ENCODE measurements around the gene SPC24.
"Not testable (repeated sequence)": the region's sequence is repeated elsewhere in the genome, so short reads cannot be mapped to it uniquely, and the experiment has no call there.

The SPC24 gene

DNA sequence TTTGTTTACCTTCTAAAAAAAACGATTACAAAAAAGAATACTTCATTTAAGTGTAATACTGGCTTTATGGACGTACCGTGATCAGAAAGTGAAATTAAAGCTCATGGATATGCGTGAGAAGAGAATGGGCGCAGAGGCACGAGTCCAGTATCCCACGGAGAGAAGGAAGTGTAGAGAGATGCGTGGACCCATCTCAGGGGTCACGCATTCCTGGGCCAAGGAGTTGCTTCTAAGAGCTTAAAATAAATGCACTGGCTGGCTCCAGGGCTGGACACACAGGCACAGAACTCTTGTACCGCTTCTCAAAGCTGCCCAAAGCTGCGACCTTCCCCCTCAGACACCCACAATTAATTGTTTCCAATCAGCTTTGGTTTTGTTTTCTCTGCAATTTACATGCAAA lies 8.7 kb upstream of the SPC24 start:
- no peak for DNase-seq

DNA sequence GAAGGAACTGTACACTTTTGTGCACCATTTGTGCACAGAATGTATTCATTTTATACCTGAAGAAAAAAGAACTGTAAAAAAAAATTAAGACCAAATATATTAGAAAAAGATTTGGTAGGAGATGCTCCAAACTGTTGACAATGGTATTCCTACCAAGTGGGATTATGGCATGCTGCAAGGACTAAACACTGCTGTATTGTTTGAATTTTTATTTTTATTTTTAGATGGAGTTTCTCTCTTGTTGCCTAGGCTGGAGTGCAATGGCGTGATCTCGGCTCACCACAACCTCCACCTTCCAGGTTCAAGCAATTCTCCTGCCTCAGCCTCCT lies 4.8 kb upstream of the SPC24 start:
- DNase-seq: not testable (repeated sequence)

DNA sequence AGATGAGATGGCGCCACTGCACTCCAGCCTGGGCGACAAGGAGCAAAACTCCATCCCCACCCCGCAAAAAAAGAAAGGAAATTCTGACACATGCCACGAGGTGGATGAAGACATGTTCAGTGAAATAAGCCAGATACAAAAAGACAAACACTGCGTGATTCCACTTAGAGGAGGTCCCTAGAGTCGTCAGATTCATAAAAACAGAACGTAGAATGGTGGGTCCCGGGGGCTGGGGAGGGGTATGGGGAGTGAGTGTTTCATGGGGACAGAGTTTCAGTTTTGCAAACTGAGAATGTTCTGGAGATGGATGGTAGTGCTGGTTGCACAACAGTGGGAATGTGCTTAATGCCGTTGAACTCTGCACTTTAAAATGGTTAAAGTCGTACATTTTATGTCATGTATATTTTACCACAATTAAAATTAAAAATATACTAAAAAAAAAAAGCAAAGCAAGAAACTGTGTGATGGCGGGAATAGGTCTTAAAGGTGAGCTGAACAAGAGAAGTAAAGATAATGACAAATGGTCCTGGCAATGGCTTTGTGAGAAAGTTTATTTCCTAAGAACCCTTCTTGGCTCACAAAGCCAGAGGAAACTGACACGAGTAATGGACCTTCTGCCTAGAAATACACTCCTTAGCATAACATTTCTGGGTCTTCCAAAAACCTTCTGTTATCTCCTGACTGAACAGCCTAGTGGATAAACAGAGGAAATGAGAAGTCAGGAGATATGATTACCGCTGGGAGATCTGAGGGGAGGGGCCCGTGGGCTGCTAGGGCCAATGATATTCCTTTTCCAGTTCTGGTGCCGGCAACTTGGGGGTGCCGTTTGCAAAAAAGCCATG lies 4.2 kb upstream of the SPC24 start:
- DNase-seq: no peak

DNA sequence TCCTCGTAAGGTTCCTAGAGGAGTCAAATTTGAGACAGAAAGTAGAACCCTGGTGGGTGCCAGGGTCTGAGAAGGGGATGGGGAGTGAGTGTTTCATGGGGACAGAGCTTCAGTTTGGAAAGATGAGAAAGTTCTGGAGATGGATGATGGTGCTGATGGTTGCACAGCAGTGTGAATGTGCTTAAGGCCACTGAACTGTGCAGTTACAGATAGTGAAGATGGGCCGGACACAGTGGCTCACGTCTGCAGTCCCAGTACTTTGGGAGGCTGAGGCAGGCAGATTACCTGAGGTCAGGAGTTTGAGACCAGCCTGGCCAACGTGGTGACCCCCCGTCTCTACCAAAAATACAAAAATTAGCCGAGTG lies 917 bp downstream of the SPC24 start:
- no peak for DNase-seq

DNA sequence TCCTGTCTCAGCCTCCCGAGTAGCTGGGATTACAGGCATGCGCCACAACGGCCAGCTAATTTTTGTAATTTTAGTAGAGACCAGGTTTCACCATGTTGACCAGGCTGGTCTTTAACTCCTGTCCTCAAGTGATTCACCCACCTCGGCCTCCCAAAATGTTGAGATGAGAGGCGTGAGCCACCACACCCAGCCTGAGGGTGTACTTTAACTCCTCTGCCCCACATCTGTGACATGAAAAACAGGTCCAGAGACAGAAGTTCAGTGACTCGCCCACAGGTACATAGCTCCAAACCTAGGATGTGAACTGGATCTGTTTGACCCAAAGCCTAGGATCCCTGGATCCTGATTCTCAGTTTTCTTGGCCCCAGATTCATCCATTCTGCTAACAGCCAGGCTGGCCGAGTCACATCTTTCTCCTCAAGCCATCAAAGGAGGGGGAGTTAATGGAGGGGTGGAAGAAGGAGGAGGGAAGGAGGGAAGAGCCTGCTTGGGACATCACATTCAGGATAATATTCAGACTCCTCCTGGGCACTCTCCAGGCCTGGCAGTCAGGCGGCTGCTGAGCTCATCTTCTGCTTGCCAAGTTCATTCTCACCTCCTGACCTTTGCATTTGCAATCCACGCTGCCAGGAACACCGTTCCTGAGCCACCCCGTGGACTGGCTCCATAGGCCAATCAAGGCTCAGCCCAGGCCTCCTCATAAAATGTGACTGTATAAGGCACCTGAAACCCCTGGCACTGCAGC lies 3.1 kb downstream of the SPC24 start:
- no peak for DNase-seq

DNA sequence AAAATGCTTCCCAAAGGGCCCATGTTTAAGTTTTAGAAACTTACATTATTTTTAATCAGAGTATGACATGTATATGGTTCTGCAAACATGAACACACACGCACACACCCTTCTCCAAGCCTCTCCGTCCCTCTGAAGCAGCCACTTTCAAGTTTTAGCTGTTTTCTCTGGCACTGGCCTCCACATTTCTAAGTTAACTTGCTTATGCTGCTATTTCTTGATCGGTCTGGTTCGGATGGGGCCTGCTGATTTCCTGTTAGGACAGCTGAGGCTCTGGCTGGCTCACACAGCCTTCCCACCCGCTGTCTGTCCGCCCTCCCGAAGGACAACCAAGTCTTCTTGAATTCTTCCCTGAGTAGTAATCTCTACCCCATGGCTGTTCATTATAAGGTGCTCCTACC lies 4.4 kb downstream of the SPC24 start:
- DNase-seq: no peak

DNA sequence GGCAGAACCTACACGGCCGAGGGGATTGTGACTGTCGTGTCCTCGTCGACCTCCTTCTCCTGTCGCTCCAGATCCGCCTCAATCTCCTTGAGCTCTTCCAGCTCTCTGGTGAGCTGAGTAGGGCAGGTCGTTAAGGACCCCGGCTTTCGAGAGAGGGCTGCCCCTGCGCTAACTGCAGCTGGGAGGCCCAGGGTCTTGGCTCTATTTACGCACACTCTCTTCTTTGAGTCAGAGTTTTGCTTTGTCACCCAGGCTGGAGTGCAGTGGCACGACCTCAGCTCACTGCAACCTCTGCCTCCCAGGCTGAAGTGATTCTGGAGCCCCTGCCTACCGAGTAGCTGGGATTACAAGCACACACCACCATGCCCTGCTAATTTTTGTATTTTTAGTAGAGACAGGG lies 7.6 kb downstream of the SPC24 start:
- DNase-seq: no peak

DNA sequence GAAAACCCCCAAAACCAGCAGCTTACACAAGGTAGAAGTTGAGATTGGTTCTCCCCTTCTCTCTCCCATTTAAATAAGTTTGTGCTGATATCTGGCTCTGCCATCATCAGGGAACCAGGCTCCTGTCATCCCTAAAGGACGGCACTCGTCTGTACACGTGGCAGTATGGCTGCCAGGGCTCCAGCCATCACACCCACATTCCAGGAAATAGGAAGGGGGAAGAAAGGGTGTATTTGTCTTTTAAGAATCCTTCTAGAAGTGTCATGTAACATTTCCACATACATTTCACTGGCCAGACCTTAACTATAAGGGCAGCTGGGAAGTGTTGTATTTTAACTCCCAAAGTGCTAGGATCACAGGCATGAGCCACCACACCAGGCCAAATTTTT lies 10.1 kb downstream of the SPC24 start:
- DNase-seq: no peak

DNA sequence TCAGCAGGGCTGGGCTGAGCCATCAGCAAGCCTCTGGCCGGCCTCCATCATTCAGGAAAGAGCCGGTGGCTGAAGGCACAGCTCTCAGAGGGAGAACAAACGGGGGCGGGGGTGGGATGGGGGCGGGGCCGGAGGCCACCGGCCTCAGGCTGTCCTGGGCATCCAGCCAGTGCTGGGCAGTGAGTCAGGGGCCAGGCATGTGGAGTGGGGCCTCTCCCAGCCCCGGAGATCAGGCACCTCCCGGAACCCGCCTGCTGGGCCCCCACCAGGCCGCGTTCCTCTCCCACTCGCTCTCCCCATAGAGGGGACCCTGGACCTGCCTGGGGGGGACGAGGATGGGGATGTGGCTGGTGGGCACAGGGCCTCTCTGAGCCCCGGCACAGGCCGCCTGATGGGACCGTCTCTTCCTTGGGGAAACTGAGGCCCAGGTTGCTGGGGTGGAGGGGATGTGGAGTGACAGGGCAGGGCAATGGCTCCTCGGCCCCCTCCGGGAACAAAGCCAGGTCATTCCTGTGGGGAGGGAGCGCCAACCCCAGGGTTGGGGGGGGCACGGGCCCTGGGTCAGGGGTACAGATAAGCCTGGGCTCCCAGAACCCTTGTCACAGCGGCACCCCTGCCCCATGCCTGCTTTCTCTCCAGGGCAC lies 12.9 kb downstream of the SPC24 start:
- peak; percentile 41 for DNase-seq

DNA sequence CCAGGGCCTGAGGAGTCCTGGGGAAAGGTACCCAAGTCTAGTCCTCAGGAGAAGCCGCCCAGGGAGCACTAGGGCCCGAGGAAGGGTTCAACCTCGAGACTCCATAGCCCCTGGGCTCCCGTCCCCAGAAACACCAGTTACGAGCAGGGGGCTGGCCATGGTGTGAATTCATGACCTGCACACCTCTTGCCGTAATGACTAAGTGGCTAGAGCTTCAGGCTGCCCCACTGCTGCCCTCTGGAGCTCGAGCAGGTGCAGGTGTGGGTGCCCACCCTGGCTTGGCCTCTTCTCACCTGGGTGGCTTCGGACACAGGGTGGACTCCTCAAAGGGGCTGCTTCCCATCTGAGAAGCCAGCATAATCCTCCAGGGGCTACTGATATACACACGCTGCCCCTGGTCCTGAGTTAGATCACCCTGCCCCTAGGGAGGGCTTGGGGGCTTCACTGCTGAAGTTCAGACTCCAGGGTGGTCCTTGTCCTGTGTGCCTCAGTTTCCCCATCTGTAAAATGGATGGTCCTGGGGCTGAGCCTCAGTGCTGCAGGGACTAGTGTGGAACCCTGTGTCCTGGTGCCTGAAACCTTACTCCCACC lies 13.6 kb downstream of the SPC24 start:
- DNase-seq: no peak

DNA sequence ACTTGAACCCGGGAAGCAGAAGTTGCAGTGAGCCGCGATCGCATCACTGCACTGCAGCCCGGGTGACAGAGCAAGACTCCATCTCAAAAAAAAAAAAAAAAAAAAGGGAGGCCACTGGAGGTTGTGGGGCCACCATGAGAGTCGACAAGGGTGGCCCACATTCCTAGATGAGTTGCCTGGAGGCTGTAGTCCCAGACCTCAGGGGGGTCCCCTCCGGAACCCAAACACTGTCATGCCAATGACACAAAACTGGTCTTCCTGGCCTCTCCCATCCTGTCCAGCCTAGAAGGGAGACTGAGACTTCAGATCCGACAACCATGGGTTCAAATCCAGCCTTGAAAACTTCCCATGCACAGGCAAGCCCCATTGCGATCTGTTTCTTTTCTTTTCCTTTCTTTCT lies 14.7 kb downstream of the SPC24 start:
- DNase-seq: no peak

DNA sequence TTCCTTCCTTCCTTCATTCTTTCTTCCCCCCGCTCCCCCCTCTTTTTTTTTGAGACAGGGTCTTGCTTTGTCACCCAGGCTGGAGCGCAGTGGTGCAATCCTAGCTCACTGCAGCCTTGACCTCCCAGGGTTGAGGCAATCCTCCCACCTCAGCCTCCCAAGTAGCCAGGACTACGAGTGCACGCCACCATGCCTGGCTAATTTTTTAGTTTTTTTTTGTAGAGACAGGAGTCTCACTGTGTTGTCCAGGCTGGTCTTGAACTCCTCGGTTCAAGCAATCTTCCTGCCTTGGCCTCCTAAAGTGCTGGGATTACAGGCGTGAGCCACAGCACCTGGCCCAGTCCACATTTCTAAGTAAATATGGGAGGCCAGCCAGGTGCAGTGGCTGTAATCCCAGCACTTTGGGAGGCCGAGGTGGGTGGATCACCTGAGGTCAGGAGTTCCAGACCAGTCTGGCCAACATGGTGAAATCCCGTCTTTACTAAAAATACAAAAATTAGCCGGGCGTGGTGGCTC lies 15.5 kb downstream of the SPC24 start:
- not testable (repeated sequence) for DNase-seq

DNA sequence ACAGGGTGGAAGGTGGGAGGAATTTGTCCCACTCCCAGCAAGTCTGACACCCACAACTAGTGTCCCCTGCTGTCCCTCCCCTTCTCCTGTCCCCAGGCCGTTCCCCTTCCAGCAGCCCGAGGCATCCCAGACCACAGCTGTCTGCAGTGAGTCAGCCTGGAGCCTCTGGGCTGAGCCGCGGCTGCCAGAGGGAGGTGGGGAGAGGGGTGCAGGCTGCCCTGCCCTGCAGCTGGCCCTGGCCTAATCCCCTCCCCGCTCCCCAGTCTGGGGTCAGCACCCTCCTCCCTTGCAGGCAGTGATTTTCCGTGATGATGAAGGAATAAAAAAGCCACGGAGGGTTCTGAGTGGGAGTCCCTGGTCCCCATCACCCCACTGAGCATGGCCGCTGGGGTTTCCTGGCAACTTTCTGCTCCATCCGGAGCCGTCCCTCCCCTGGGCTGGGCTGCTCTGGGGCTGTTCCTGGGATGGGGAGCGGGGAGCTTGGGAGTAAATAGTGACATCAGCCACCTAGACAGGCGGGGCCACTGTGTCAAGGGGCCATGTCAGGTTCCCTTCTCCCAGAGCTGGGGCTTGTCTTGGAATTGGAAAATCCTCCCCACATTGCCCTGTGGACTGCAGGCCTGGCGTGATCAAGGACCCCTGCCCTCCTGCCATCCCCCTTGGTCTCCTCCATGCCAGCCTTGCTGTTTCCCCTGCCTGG lies 16.8 kb downstream of the SPC24 start:
- DNase-seq: no peak

DNA sequence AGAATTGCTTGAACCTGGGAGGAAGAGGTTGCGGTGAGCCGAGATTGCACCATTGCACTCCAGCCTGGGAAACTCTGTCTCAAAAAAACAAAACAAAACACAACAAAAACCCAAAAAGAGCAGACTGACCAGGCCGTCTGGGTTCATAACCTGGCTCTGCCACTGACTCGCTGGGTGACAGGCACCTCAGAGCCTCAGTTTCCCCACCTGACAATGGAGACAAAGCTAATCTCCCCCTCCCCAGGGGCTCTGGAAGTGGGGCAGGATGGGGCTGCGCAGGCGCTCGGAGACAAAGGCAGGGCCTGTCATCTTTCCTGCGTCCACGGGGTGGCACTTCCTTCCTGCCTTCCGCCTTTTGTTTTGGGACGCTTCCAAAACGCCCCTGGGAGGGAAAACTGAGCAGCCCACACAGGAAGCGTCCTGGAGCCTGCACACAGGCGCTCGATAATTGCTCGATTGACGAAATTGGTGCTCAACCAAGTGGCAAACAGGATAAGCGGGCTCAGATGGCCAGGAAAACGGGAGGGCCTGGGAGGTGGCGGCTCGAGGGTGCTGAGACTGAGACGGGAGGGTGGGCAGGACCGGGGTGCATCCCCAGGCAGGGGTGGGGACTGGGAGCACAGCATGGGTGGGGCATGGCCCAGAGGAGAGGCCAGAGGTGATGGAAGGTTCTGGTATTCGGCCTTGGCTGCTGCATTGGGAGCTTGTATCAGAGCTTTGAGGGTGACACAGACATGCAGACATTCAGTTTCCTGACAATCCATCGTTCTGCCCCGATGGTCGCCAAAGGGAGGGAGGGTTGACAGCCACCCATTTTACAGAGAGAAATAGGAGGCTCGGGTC lies 17.8 kb downstream of the SPC24 start:
- DNase-seq: peak; percentile 74

DNA sequence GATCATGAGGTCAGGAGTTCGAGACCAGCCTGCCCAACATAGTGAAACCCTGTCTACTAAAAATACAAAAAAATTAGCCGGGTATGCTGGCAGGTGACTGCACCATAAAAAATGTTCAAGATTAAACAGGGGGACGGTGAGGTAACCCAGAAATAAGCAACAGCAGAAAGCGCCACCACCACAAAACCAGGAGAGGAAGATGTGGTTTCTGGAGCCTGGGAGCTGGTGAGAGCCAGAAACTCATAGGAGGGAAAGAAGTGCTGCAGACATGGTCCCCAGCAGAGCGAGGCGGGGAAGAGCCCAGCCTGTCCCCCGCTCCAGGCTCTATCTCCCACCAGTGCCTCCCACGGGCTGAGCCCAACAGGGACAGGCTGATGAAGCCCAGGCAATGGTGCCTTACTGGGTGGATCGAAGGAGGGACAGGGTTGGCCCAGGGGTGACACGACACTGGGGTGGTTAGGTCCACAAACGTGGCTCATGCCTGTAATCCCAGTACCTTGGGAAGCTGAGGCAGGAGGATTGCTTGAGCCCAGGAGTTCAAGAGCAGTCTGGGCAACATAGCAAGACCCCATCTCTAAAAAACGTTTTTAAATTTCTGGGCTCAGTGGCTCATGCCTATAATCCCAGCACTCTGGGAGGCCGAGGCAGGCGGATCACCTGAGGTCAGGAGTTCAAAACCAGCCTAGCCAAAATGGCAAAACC lies 19.0 kb downstream of the SPC24 start:
- DNase-seq: no peak

DNA sequence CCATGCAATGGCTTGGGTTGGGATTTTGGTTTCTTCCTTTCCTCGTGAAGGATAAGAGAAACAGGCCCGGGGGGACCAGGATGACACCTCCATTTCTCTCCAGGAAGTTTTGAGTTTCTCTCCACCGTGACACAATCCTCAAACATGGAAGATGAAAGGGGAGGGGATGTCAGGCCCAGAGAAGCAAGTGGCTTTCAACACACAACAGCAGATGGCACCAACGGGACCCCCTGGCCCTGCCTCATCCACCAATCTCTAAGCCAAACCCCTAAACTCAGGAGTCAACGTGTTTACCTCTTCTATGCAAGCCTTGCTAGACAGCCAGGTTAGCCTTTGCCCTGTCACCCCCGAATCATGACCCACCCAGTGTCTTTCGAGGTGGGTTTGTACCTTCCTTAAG lies 24.1 kb downstream of the SPC24 start:
- no peak for DNase-seq

DNA sequence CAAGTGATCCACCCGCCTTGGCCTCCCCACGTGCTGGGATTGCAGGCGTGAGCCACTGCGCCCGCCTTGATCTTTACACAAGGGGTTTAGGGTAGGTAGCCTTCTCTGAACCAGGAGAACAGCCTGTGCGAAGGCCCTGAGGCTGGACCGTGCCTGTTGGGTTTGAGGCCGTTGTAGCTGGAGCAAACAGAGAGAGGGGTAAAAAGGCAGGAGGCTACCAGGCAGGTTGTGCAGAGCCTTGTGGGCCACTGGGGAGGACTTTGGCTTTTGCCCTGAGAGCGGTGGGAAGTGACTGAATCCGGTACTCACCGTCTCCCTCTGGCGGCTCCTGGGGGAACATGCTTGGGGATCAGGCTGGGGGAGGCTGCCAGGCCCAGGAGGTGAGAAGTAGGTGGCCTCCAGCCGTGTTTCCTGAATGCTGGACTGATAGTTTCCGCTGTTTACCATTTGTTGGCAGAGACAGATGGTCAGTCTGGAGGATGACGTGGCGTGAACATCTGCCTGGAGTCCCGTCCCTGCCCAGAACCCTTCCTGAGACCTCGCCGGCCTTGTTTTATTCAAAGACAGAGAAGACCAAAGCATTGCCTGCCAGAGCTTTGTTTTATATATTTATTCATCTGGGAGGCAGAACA lies 24.6 kb downstream of the SPC24 start:
- peak; percentile 2 for DNase-seq

DNA sequence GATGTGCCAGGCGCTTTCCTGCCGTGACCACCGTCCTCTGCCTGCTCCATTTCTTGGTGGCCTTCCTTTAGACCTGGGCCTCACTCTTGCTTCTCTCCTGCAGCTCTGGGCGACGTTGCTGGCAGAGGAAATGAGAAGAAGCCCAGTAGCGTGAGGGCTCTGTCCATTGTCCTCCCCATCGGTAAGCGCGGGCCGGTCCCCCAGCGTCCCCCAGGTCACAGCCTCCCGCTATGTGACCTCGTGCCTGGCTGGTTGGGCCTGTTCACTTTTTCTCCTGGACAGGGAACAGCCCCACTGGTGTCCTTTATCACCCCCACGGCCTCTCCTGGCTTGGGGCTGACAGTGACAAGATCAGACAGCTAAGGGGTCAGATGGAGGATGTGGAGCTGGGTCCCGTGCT lies 27.7 kb downstream of the SPC24 start:
- DNase-seq: no peak

DNA sequence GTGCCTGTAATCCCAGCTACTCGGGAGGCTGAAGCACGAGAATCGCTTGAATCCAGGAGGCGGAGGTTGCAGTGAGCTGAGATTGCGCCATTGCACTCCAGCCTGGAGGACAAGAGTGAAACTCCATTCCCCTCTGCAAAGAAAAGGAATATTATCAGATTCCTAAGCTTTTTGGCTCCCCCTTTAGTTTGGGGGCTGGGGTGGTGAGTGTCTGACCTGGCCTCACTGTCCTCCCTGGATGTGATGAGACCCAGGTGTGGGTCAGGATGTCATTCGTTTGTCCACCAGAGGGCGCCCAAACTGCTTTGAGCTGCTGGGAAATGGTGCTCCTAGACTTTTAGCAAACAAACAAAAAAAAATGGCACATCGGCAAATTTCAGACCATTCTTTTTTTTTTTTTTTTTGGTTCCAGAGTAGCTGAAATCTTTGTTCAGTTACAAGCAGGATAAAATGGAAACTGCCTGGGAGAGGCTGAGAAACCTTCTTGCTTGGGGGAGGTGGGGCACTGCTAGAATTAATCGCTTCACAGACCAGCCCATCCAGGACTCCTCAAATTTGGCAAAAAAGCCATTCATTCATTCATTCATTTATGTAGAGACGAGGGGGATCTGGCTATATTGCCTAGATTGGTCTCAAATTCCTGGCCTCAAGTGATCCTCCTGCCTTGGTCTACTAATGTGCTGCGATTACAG lies 29.4 kb downstream of the SPC24 start:
- peak; percentile 21 for DNase-seq

DNA sequence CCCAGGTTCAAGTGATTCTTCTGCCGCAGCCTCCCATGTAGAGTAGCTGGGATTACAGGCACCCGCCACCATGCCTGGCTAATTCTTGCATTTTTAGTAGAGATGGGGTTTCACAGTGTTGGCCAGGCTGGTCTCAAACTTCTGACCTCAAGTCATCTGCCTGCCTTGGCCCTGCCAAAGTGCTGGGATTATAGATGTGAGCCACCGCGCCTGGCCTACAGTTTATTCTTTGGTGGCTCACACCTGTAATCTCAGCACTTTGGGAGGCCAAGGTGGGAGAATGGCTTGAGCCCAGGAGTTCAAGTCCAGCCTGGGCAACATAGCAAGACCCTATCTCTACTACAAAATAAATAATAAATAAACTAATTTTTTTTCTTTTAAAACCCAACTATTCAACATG lies 31.4 kb downstream of the SPC24 start:
- not testable (repeated sequence) for DNase-seq
